ENCODE measurements around the gene MAPK1.

DNA sequence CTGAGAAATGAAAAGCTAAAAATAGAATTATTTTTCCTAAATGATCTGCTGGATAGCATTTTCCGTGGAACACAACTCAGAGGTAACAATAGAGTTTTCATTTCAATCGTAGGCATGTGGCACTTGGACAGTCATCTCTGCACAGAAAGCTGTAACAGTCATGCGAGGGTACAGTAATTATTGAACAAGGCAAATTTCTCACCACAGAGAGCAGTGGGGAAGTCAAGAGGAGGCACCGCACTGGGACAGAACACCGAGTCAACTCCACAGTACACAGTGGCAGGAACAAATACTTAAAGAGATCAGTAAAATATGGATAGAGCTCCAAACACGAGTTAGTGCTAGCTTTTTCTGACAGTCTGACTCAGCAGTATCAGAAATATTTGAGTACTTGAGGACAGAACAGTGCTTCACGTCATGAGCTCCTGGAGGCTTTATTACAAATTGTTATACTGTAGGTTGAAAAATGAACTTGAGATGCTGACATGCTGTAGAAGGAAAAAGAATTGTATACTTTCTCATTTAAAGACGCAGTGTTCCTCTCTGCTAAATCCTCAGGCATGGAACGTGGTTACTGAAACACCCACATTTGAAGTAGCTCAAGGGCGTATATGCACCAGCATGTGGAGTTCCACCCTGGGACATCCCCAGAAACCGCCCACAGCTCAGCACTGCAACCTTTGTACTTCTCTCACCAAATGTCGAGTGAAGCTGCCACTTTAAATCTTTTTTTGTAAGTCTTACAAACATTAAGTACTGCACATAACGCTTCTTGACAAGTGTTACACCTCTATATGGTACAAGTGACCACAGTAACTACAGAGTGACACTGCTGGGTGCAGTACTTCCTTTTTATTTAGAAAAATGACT, 104.5 kb downstream of the MAPK1 start:
- TF ChIP-seq, protein P1, sequence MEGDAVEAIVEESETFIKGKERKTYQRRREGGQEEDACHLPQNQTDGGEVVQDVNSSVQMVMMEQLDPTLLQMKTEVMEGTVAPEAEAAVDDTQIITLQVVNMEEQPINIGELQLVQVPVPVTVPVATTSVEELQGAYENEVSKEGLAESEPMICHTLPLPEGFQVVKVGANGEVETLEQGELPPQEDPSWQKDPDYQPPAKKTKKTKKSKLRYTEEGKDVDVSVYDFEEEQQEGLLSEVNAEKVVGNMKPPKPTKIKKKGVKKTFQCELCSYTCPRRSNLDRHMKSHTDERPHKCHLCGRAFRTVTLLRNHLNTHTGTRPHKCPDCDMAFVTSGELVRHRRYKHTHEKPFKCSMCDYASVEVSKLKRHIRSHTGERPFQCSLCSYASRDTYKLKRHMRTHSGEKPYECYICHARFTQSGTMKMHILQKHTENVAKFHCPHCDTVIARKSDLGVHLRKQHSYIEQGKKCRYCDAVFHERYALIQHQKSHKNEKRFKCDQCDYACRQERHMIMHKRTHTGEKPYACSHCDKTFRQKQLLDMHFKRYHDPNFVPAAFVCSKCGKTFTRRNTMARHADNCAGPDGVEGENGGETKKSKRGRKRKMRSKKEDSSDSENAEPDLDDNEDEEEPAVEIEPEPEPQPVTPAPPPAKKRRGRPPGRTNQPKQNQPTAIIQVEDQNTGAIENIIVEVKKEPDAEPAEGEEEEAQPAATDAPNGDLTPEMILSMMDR (IDR thresholded peaks at IDR 0.05): no peak
- no peak for TF ChIP-seq POLR2A (IDR thresholded peaks at IDR 0.05)

Measured in uterus (tissue), 2 donors.